DMS 273 treated with DMSO at 0.1 percent for 48 hours (cell line): Measurements from ENCODE around the gene BRD4.

ENCODE experiments used
- DNase-seq: peaks from one replicate; lab custom pipeline; 2025; lab: John Stamatoyannopoulos, UW

Gene BRD4

GRCh38 chr19:15188851-15189250 is 143.5 kb downstream of the BRD4 start:
- DNase-seq, result no peak

- DNase-seq, result no peak
Measured at GRCh38 chr19:15187026-15188007, 145.0 kb downstream of the BRD4 start.
